Bronchial epithelial cell (primary cell): Measurements from ENCODE around the gene CFL1. TPM values are rescaled to one million over a fixed set of nuclear protein-coding genes. Genes with fewer than 3 reads are reported as not detected.

ENCODE experiments used
- DNase-seq: peaks from one replicate; pipeline ENCODE4 v3.0.0-alpha.2; 2010; ENCODE audit warnings: low read depth
- FAIRE-seq: peaks from 2 replicates; lab custom pipeline; 2011; peaks lifted over from hg19 to GRCh38; lab: Jason Lieb, UNC
- H3K27me3 ChIP-seq: 2 replicates; pipeline ENCODE4 v1.5.1; 2011; ENCODE audit warnings: low read length; ENCODE audit not compliant: control insufficient read depth, insufficient read depth
- H3K36me3 ChIP-seq: 2 replicates; pipeline ENCODE4 v1.5.1; 2011; ENCODE audit warnings: low read length; ENCODE audit not compliant: control insufficient read depth, insufficient read depth
- H3K4me3 ChIP-seq: 2 replicates; pipeline ENCODE4 v1.5.1; 2011; ENCODE audit warnings: mild to moderate bottlenecking, low read depth, low read length, control low read depth
- CTCF ChIP-seq: IDR thresholded peaks from 2 replicates; pipeline ENCODE4 v1.5.1; 2011; ENCODE audit warnings: mild to moderate bottlenecking, moderate library complexity, low read length, control low read depth, inconsistent platforms; ENCODE audit not compliant: insufficient read depth, severe bottlenecking
- total RNA-seq: library from RNA; depleted of rRNA; stranded (reverse); fragments of >200 nt; gene quantifications from 2 replicates; pipeline ENCODE4 v1.2.1, GENCODE V29; 2014

Gene CFL1
- total RNA-seq, 1 donor from 2014 or later = 764 TPM

DNA sequence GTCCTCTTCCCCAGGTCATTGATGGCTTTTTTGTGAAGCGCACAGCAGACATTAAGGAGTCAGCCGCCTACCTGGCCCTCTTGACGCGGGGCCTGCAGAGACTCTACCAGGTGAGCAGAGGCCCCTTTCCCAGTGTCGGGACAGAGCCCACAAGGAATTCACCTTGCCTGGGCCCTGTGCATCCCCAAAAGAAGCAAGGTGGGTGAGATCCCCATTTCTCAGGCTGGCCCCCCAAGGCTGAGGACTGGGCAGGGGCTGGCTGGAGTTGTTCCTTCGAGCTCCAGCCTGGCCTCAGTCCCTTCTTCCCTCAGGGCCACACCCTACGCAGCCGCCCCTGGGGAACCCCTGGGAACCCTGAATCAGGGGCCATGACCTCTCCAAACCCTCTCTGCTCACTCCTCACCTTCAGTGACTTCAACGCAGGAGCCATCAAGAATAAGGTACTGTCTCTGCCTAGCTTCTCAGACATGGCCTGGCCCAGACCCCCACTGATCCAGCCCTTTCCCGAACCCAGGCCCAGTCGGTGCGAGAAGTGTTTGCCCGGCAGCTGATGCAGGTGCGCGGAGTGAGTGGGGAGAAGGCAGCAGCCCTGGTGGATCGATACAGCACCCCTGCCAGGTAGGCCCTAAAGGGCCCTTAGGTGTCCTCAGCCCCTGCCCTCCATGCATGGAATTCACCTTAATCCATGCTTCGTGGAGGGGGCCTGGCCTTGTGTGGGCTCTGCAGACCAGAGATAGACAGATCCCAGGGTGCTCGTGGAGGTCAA is 6.9 kb upstream of the CFL1 start:
- no peak for DNase-seq
- no peak for TF ChIP-seq CTCF
- no peak for FAIRE-seq
- peaks cover 40% of the 10 kb centered on the region for H3K36me3 ChIP-seq
- no peak overlapping the region for H3K4me3 ChIP-seq
- H3K27me3 ChIP-seq = no peaks in the 10 kb centered on the region

- no peak for DNase-seq
- H3K36me3 ChIP-seq = peaks cover 40% of the 10 kb centered on the region
- no peak for FAIRE-seq
Observed at GRCh38 chr11:65863889-65864705, 6.1 kb upstream of the CFL1 start.

GRCh38 chr11:65862941-65863888 is 5.2 kb upstream of the CFL1 start:
- H3K36me3 ChIP-seq = peaks cover 40% of the 10 kb centered on the region
- no peak for FAIRE-seq

More at GRCh38 chr11:65863889-65864705, 6.1 kb upstream of the CFL1 start:
- TF ChIP-seq CTCF = no peak
- Histone ChIP-seq H3K4me3 (no peak overlapping the region), H3K27me3 (no peaks in the 10 kb centered on the region)

GRCh38 chr11:65862191-65862735 is 4.3 kb upstream of the CFL1 start:
- Histone ChIP-seq H3K4me3 (no peak overlapping the region), H3K27me3 (no peaks in the 10 kb centered on the region), H3K36me3 (peaks cover 40% of the 10 kb centered on the region)
- DNase-seq = no peak
- FAIRE-seq = no peak
- no peak for TF ChIP-seq CTCF

More at GRCh38 chr11:65862941-65863888, 5.2 kb upstream of the CFL1 start:
- DNase-seq = no peak
- no peak overlapping the region for H3K4me3 ChIP-seq
- TF ChIP-seq CTCF = no peak
- no peaks in the 10 kb centered on the region for H3K27me3 ChIP-seq

DNA sequence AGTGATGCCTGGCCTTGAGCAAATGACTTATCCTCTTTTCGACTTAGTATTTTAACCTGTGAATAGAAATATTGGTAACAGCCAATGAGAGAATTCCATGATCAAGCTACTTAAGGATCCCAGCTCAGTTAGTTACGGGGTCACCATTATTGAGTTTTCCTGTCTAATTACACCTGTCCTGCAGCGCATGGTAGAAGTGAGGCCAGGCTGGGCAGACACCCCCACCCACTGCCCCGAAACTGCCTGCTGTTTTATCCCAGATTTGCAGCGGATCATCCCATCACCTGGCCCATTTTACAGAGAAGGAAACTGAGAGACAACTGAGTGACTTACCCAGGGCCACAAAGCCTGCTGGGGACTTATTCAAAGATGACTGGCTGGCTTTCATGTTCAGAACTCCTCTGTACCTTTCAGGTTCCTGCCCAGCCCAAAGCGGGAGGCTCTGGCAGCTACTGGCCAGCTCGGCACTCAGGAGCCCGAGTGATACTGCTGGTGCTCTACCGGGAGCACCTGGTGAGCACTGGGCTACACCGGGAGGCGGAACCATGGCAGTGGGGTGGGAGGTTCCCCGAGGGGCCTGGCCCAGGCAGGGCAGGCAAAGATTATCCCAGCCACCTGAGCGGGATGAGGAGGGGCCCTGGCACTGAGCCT is 3.7 kb upstream of the CFL1 start:
- TF ChIP-seq CTCF = no peak
- DNase-seq = no peak
- Histone ChIP-seq H3K36me3 (peaks cover 38% of the 10 kb centered on the region), H3K4me3 (peak overlapping the region; percentile 98), H3K27me3 (no peaks in the 10 kb centered on the region)
- no peak for FAIRE-seq
